ENCODE data around the gene MEPCE. TPM values are rescaled to one million over a fixed set of nuclear protein-coding genes. Genes with fewer than 3 reads are reported as not detected.

Gene MEPCE
- total and polyA plus RNA-seq, 10 of the 15 experiments (the other 5 are each of a cell fraction or from before 2014, with no cell fraction given), result 8.2 to 48.0 (median 22.1) TPM

DNA sequence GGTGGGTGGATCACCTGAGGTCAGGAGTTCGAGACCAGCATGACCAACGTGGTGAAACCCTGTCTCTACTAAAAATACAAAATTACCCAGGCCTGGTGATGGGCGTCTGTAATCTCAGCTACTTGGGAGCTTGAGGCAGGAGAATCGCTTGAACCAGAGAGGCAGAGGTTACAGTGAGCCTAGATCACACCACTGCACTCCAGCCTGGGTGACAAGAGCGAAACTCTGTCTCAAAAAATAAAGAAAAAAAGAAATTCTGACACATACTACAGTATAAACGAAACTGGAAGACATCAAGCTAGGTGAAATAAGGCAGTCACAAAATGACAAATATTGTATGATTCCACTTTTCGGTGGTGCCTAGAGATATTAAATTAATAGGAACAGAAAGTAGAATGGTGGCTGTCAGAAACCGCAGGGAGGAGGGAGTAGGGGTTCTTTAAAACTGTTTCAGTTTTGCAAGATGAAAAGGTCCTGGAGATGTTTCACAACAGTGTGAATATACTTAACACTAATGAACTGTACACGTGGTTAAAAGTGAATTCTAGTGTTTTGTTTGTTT is 33.1 kb upstream of the MEPCE start (continued):
- TF ChIP-seq PRDM15 (CRISPR knock-in tag; IDR thresholded peaks at IDR 0.05), result no peak
- no peak for TF ChIP-seq YBX1 (IDR thresholded peaks at IDR 0.05)
- TF ChIP-seq TARDBP (IDR thresholded peaks at IDR 0.05; ENCODE audit: borderline replicate concordance), result no peak
- TF ChIP-seq PAX5 (IDR thresholded peaks at IDR 0.05; ENCODE audit: borderline replicate concordance, low read depth, low read length), result peak; percentile 55; the same call in 1 of the 2 replicates
- peak; percentile 91 for TF ChIP-seq JUNB (IDR thresholded peaks at IDR 0.05)
- no peak for TF ChIP-seq ZNF274 (IDR thresholded peaks at IDR 0.05; ENCODE audit: insufficient read depth, insufficient read length)
- TF ChIP-seq ETV6 (conservative IDR thresholded peaks at IDR 0.05 in 1 of 2, IDR thresholded peaks at IDR 0.05 in 1 of 2; ENCODE audit: borderline replicate concordance in 1 of 2, low read depth in 1 of 2), result 0 out of 4 replicates have a peak, but pooled peaks of 1 of the 2 experiments have one; percentile 42
- peak; percentile 80; the same call in 1 of the 2 replicates for TF ChIP-seq CBX5 (IDR thresholded peaks at IDR 0.05; ENCODE audit: low read depth)
- TF ChIP-seq MXI1 (IDR thresholded peaks at IDR 0.05; ENCODE audit: low read depth, low read length), result peak; percentile 83; the same call in 1 of the 2 replicates
- no peak for TF ChIP-seq ASH2L (IDR thresholded peaks at IDR 0.05; ENCODE audit: borderline replicate concordance, low read depth)
- TF ChIP-seq IRF4 (IDR thresholded peaks at IDR 0.05; ENCODE audit: low read depth, low read length), result peak; percentile 93
- TF ChIP-seq, protein P1, sequence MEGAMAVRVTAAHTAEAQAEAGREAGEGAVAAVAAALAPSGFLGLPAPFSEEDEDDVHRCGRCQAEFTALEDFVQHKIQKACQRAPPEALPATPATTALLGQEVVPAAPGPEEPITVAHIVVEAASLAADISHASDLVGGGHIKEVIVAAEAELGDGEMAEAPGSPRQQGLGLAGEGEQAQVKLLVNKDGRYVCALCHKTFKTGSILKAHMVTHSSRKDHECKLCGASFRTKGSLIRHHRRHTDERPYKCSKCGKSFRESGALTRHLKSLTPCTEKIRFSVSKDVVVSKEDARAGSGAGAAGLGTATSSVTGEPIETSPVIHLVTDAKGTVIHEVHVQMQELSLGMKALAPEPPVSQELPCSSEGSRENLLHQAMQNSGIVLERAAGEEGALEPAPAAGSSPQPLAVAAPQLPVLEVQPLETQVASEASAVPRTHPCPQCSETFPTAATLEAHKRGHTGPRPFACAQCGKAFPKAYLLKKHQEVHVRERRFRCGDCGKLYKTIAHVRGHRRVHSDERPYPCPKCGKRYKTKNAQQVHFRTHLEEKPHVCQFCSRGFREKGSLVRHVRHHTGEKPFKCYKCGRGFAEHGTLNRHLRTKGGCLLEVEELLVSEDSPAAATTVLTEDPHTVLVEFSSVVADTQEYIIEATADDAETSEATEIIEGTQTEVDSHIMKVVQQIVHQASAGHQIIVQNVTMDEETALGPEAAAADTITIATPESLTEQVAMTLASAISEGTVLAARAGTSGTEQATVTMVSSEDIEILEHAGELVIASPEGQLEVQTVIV (IDR thresholded peaks at IDR 0.05; ENCODE audit: borderline replicate concordance, partially characterized antibody), result no peak
- TF ChIP-seq, protein P2, sequence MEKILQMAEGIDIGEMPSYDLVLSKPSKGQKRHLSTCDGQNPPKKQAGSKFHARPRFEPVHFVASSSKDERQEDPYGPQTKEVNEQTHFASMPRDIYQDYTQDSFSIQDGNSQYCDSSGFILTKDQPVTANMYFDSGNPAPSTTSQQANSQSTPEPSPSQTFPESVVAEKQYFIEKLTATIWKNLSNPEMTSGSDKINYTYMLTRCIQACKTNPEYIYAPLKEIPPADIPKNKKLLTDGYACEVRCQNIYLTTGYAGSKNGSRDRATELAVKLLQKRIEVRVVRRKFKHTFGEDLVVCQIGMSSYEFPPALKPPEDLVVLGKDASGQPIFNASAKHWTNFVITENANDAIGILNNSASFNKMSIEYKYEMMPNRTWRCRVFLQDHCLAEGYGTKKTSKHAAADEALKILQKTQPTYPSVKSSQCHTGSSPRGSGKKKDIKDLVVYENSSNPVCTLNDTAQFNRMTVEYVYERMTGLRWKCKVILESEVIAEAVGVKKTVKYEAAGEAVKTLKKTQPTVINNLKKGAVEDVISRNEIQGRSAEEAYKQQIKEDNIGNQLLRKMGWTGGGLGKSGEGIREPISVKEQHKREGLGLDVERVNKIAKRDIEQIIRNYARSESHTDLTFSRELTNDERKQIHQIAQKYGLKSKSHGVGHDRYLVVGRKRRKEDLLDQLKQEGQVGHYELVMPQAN (conservative IDR thresholded peaks at IDR 0.05), result peak; percentile 38; the same call in 1 of the 2 replicates
- TF ChIP-seq YY1 (IDR thresholded peaks at IDR 0.05; ENCODE audit: low read depth, low read length), result no peak
- 0 out of 2 replicates have a peak, but pooled peaks have one; percentile 32 for TF ChIP-seq HDGF (IDR thresholded peaks at IDR 0.05)
- TF ChIP-seq NFYA (IDR thresholded peaks at IDR 0.05; ENCODE audit: borderline replicate concordance, low read depth, low read length), result no peak
- no peak for TF ChIP-seq POLR2AphosphoS2 (IDR thresholded peaks at IDR 0.05; ENCODE audit: low read depth, low read length)
- TF ChIP-seq CHD4 (IDR thresholded peaks at IDR 0.05), result 0 out of 2 replicates have a peak, but pooled peaks have one; percentile 37
- no peak for TF ChIP-seq EGR1 (IDR thresholded peaks at IDR 0.05; ENCODE audit: borderline replicate concordance in 1 of 2, low read depth in 2 of 2, low read length in 2 of 2)
- no peak for TF ChIP-seq NR2C2 (IDR thresholded peaks at IDR 0.05; ENCODE audit: borderline replicate concordance, control insufficient read depth, insufficient read length, low read depth)
- no peak; the same call in 1 of the 2 replicates for TF ChIP-seq GATAD2B (conservative IDR thresholded peaks at IDR 0.05; ENCODE audit: low read depth)
- no peak for TF ChIP-seq CBX3 (IDR thresholded peaks at IDR 0.05; ENCODE audit: borderline replicate concordance, low read depth)
- no peak for TF ChIP-seq CHD1 (IDR thresholded peaks at IDR 0.05; ENCODE audit: low read depth, low read length)
- no peak for TF ChIP-seq PAX8 (IDR thresholded peaks at IDR 0.05)

Data from GM12878 (cell line).